Loucy (cell line): ENCODE results near the gene MCM5.

Experiments used
- H2AFZ ChIP-seq: fragments of 200-600 bp; sonication (generic); 2 replicates; pipeline ENCODE4 v1.6.0; 2016; ENCODE audit warnings: antibody characterized with exemption, mild to moderate bottlenecking, low read length, moderate library complexity
- H3F3A ChIP-seq: fragments of 200-600 bp; 2 replicates; pipeline ENCODE4 v1.6.0; 2016; ENCODE audit warnings: antibody characterized with exemption, low read depth, mild to moderate bottlenecking
- H3K27me3 ChIP-seq: fragments of 200-600 bp; sonication (generic); 2 replicates; pipeline ENCODE4 v1.6.1; 2014; ENCODE audit warnings: low read length, mild to moderate bottlenecking; ENCODE audit not compliant: insufficient read depth, poor library complexity, severe bottlenecking
- H3K36me3 ChIP-seq: fragments of 200-600 bp; sonication (generic); 2 replicates; pipeline ENCODE4 v1.6.1; 2016; ENCODE audit warnings: low read length; ENCODE audit not compliant: insufficient read depth
- H3K4me1 ChIP-seq: fragments of 200-600 bp; sonication (generic); 2 replicates; pipeline ENCODE4 v1.5.1; 2014; ENCODE audit warnings: low read length, mild to moderate bottlenecking; ENCODE audit not compliant: insufficient read depth, poor library complexity, severe bottlenecking
- H3K4me2 ChIP-seq: fragments of 200-600 bp; sonication (generic); 2 replicates; pipeline ENCODE4 v1.6.0; 2014; ENCODE audit warnings: antibody characterized with exemption, low read length, low read depth, mild to moderate bottlenecking; ENCODE audit not compliant: poor library complexity, severe bottlenecking
- H3K4me3 ChIP-seq: fragments of 200-600 bp; sonication (generic); 2 replicates; pipeline ENCODE4 v1.5.1; 2014; ENCODE audit warnings: low read length, mild to moderate bottlenecking, mixed read lengths; ENCODE audit not compliant: poor library complexity, severe bottlenecking
- H3K79me2 ChIP-seq: fragments of 200-600 bp; sonication (generic); 2 replicates; pipeline ENCODE4 v1.6.1; 2014; ENCODE audit warnings: low read length; ENCODE audit not compliant: insufficient read depth
- H3K9ac ChIP-seq: fragments of 200-600 bp; sonication (generic); 2 replicates; pipeline ENCODE4 v1.6.0; 2014; ENCODE audit warnings: mild to moderate bottlenecking, low read depth, low read length, moderate library complexity; ENCODE audit not compliant: poor library complexity, severe bottlenecking
- H3K9me2 ChIP-seq: fragments of 200-600 bp; sonication (generic); replicated peaks from 2 replicates; pipeline ENCODE4 v1.6.1; 2016; ENCODE audit warnings: low read depth, low read length, mixed read lengths
- H3K9me3 ChIP-seq: fragments of 200-600 bp; sonication (generic); 2 replicates; pipeline ENCODE4 v1.6.1; 2014; ENCODE audit warnings: mild to moderate bottlenecking, antibody characterized with exemption, low read length, low read depth; ENCODE audit not compliant: insufficient read depth
- H4K20me1 ChIP-seq: fragments of 200-600 bp; sonication (generic); 2 replicates; pipeline ENCODE4 v1.6.0; 2014; ENCODE audit warnings: antibody characterized with exemption, low read length, mild to moderate bottlenecking; ENCODE audit not compliant: insufficient read depth, poor library complexity, severe bottlenecking
- CTCF ChIP-seq: fragments of 200-600 bp; sonication (generic); conservative IDR thresholded peaks from 2 replicates; pipeline ENCODE4 v1.5.1; 2014; ENCODE audit warnings: mild to moderate bottlenecking, antibody characterized with exemption, low read length
- EZH2phosphoT487 ChIP-seq: fragments of 200-600 bp; IDR thresholded peaks from 2 replicates; pipeline ENCODE4 v1.6.1; 2018; ENCODE audit warnings: antibody characterized with exemption, mild to moderate bottlenecking, moderate library complexity, borderline replicate concordance

MCM5 gene

GRCh38 chr22:35353318-35353717, 46.6 kb upstream of the MCM5 start:
- TF ChIP-seq EZH2phosphoT487 (no peak), CTCF (no peak)
- H3K79me2 ChIP-seq, result no peaks in the 10 kb centered on the region
- H3K9me3 ChIP-seq, result no peaks in the 10 kb centered on the region
- peaks cover 21% of the 10 kb centered on the region for H3K4me1 ChIP-seq
- no peaks in the 10 kb centered on the region for H4K20me1 ChIP-seq
- no peaks in the 10 kb centered on the region for H3K9me2 ChIP-seq
- H3K4me2 ChIP-seq, result no peak overlapping the region
- no peaks in the 10 kb centered on the region for H3F3A ChIP-seq
- H3K36me3 ChIP-seq, result no peaks in the 10 kb centered on the region; the same call in 1 of the 2 replicates
- H3K27me3 ChIP-seq, result no peaks in the 10 kb centered on the region
- H2AFZ ChIP-seq, result no peak overlapping the region
- no peak overlapping the region for H3K9ac ChIP-seq
- H3K4me3 ChIP-seq, result no peak overlapping the region

- Histone ChIP-seq H3K4me1 (peaks cover 21% of the 10 kb centered on the region), H3F3A (no peaks in the 10 kb centered on the region), H3K4me3 (no peak overlapping the region), H2AFZ (no peak overlapping the region), H3K9me3 (no peaks in the 10 kb centered on the region), H3K79me2 (no peaks in the 10 kb centered on the region), H4K20me1 (no peaks in the 10 kb centered on the region), H3K4me2 (no peak overlapping the region), H3K9ac (no peak overlapping the region), H3K36me3 (no peaks in the 10 kb centered on the region), H3K9me2 (no peaks in the 10 kb centered on the region), H3K27me3 (no peaks in the 10 kb centered on the region)
- TF ChIP-seq CTCF, result no peak
- TF ChIP-seq EZH2phosphoT487, result no peak
Observed at GRCh38 chr22:35354068-35354467, 45.9 kb upstream of the MCM5 start.

- Histone ChIP-seq H3F3A (no peaks in the 10 kb centered on the region), H3K9ac (no peak overlapping the region), H3K9me2 (no peaks in the 10 kb centered on the region), H3K36me3 (no peaks in the 10 kb centered on the region), H3K4me2 (no peak overlapping the region), H3K9me3 (no peaks in the 10 kb centered on the region), H3K27me3 (no peaks in the 10 kb centered on the region), H3K4me3 (no peak overlapping the region), H3K4me1 (no peaks in the 10 kb centered on the region), H2AFZ (no peak overlapping the region), H3K79me2 (no peaks in the 10 kb centered on the region), H4K20me1 (no peaks in the 10 kb centered on the region)
- TF ChIP-seq EZH2phosphoT487, result no peak
- TF ChIP-seq CTCF, result no peak
Observed at GRCh38 chr22:35357883-35358621, 41.9 kb upstream of the MCM5 start.
